HG02678 (cell line): ENCODE measurements around the gene SYTL5.

Experiments
- ATAC-seq: cut with Tn5 transposase; IDR thresholded peaks from one replicate; pipeline ENCODE4 v1.9.1; 2021; ENCODE audit warnings: mild to moderate bottlenecking, moderate library complexity; ENCODE audit not compliant: unreplicated experiment

SYTL5 gene

GRCh38 chrX:38086451-38087215 lies 80.3 kb downstream of the SYTL5 start:
- no peak for ATAC-seq

DNA sequence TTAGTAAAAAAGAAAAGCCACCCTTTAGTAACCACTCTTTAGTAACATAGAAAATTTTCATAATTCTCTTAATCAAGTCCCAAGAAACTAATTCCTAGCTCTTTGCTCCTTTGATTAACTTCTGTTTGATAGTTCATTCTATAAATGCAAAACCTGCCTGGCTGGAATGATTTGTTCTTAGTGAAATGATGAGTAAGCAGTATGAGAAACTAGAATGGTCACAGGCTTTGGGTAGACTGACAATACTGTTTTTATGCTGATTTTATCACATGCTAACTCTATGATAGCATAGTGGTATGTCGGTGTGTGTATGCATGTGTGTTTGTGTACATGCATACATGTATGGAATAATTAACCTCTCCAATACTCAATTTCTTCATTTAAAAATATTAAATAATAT lies 81.2 kb downstream of the SYTL5 start:
- ATAC-seq: no peak

DNA sequence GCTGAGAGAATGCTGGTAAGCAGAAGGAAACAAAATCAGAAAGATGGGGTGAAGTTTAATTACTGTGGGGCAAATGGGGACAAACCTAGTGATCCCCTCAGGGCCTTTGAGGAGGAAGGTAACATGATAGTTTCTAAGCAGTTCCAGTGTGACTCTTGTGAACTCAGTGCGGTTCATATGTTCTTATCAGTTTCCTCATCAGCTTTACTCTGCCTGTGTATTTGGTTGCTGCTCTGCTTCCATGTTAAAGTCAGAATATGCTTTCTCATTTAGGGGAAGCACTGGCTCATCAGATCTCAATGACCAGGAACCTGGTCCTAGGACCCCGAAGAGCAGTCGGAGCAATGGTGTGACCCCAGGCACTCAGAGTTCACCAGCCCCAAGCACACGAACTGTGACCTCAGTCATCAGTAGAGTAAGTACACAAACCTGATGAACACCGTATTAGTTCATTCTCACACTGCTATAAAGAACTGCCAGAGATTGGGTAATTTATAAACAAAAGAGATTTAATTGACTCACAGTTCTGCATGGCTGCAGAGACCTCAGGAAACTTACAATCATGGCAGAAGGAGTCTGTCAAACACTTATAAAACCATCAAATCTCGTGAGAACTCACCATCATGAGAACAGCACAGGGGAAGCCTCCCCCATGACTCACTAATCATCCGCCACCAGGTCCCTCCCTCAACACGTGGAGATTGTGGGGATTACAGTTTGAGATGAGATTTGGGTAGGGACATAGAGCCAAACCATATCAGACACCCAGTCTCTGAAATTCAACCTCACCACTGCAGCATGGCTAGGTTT lies 83.0 kb downstream of the SYTL5 start:
- ATAC-seq: no peak

DNA sequence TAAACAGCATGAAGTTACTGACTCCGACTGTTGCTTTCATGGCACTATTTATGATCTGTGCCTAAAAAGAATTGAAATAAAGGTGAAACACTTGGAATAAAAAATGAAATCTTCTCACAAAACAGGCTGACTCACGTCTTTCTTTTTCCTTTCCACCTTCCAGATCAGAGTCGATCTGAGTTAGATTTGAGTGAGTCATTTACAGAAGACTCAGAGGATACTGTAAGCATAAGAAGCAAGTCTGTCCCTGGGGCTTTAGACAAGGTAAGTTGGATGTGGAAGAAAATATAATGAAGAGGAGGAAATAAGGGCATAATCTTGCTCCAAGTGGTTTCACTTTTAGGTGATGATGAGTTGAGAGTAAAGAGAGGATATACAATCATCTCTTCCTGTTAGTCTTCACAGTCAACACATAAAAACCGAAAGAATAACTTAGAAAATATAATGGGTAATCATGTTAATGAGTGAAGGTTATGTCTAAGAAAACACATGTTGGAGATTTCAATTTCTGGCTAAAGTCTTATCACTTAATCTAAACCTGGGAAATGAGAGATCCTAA lies 89.7 kb downstream of the SYTL5 start:
- ATAC-seq: no peak

DNA sequence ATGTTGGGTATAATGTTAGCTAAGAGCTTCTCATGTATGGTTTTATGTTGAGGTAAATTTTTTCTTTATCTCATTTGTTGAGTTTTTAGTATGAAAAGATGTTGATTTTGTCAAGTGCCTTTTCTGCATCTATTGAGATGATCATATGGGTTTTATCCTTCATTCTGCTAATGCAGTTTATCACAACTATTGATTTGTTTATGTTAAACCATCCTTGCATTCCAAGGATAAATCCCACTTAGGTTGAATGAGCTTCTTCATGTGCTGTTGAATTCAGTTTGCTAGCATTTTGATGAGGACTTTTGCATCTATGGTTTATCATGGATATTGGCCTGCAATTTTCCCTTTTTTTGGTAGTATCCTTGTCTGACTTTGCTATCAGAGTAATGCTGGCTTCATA lies 93.3 kb downstream of the SYTL5 start:
- no peak for ATAC-seq

DNA sequence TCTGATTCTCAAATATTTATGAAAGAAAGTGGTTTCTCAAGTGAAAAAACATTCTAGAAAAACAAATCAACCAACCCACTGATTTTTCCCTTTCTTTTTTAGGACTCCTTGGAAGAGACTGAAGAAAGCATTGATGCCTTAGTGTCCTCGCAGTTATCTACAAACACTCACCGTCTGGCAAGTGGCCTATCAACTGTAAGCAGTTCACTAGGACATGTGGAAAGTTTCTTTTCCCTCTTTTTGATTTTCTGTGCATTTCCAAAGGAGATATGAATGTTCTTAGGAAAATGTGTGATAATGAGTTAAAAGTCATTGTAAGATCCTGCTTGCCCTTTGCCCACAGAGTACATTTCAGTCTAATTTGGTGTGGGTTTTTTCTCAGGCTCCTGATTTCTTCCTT lies 95.9 kb downstream of the SYTL5 start:
- ATAC-seq: no peak

GRCh38 chrX:38102875-38103274 lies 96.5 kb downstream of the SYTL5 start:
- no peak for ATAC-seq

- ATAC-seq: peak; percentile 89
Measured at GRCh38 chrX:38103857-38104812, 97.8 kb downstream of the SYTL5 start.

DNA sequence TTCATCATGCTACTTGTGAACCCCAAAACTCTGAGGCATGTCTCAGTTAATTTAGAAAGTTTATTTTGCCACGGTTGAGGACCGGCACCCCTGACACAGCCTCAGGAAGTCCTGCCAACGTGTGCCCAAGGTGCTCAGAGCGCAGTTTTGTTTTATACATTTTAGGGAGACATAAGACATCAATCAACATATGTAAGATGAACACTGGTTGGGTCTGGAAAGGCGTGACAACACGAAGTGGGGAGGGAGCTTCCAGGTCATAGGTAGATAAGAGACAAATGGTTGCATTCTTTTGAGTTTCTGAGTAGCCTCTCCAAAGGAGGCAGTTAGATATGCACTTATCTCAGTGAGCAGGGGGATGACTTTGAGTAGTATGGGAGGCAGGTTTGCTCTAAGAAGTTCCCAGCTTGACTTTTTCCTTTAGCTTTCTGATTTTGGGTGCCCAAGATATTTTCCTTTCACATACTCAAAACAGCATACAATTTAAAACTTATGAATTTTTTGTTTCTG lies 98.9 kb downstream of the SYTL5 start:
- ATAC-seq: no peak

- no peak for ATAC-seq
Measured at GRCh38 chrX:38106991-38107655, 100.8 kb downstream of the SYTL5 start.

GRCh38 chrX:38108364-38108763 lies 102.0 kb downstream of the SYTL5 start:
- no peak for ATAC-seq

DNA sequence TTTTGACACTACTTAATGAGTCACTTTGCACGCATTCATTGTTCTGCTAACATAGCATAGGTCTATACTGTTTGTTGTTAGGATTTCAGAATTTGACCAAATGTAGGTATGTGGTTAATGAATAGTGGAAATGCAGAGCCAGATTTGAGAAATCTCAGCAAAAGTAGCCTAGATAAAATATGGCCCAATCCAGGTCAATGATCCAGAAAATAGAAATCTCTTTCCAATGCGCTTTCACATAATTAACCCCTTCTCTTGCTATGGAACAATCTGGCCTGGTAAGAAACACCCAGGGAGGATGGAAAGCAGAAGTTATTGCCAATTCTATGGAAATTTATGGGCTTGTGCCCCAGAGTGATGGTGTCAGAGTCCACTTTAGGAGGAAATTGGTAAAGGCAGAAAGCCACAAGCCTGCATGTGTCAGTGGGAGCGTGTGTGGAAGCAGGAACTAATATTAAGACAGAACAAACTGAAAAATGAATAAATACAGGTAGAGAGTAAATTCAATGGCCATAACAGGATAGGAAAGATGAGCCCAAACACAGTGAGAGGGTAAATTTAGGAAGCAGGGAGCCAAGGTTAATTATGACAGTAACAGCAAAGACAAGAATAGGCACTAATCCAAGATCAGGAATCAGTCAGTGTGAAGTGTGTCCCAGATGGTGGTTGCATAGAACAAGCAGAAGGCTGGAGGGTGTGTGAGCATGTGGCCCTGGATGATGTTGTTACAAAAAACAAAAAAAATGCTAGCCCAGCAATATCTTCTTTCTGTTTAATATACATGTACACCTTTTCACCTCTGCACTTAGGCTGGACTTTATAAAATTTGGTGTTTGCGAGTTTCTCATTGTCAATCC lies 102.9 kb downstream of the SYTL5 start:
- ATAC-seq: no peak

GRCh38 chrX:38110231-38110630 lies 103.9 kb downstream of the SYTL5 start:
- ATAC-seq: no peak

- ATAC-seq: no peak
Measured at GRCh38 chrX:38111196-38111595, 104.8 kb downstream of the SYTL5 start.

DNA sequence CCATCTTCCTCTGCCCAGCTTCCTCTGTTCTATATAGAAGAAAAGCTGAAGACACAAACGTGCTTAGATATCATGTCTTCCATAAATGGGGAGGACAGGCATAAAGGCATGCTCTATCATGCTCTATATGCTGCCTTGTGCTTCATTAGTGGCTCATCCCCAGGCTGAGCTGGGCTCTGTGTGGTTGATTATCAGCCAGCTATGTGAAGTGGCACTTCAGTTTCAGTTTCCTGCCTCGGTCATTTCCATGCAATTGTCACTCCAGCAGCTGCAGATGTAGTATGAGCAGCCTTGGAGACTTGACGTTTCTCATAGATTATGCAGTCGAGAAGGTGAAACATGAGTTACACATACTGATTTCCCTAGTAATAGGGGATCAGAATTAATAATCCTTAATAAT lies 106.2 kb downstream of the SYTL5 start:
- peak; percentile 73 for ATAC-seq

DNA sequence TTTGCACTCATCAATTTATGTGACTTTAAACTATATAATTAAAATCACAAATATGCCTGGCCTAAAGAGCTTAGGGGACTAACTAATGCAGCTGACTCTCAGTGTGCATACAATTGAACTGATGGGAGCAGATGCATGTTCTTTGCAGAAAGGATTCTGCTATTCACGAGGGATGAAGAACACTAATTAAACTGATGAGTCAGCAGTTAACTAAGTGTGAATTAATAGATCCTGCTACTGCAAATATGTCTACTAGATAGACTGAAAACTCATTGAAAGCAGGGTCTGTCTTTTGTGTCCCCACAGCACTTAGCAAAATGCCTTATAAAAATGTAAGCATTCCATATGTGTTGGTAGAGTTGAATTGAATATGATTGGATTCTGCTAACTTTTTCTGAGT lies 110.4 kb downstream of the SYTL5 start:
- ATAC-seq: no peak

- peak; percentile 44 for ATAC-seq
Measured at GRCh38 chrX:38117485-38117884, 111.1 kb downstream of the SYTL5 start.

DNA sequence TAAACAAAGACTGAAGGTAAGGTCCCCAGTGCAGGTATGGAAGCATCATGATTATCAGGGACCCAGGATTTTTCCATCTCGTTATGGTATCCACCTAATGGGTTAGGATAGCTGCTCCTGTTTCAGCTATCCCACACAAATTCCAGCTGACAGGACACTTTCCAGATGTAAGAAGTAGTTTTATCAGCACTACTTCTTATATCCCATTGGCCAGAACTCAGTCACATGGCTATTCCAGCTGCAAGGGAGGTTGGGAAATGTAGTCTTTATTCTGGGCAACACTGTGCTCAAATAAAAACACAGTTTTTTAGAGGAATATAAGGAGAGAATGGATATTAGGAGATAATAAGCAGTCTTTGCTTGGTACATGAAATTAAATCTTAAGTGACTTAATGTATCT lies 117.6 kb downstream of the SYTL5 start:
- ATAC-seq: no peak

DNA sequence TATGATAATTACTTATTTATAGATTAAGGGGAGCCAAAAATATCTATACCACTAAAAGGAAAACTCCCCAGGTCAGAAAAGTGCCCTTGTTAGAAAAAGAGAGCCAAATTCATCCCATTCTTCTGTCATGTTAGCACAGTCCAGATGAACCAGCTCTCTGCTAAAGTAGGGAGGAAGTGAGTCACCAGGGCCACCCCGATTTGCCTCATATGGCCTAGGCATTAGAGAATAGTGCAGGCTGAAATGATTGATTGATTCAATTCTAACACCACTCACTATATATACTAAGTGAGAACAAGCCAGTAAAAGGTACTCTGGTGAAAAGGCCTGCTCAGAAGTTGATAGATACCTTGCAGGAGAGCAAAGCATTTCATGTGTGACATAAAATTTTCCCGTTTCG lies 119.8 kb downstream of the SYTL5 start:
- ATAC-seq: no peak
